Prostate gland (tissue), 2 donors: ENCODE data around the gene DIS3L2.

Experiments used
- POLR2A ChIP-seq: fragments of 450-650 bp; IDR thresholded peaks from one replicate; pipeline ENCODE4 v1.6.1; 2016; ENCODE audit warnings: antibody characterized with exemption, mild to moderate bottlenecking
- POLR2AphosphoS5 ChIP-seq: sonication (generic); formaldehyde crosslinking; IDR thresholded peaks from one replicate; pipeline ENCODE4 v1.6.1; 2017; ENCODE audit warnings: antibody characterized with exemption
- TF ChIP-seq, protein P1 (sequence below), 4 experiments: fragments of 200-600 bp in 2 of 4; fragments of 450-650 bp in 2 of 4; sonication (generic) in 2 of 4; IDR thresholded peaks; 1 replicate in 3 of 4; 2 replicates in 1 of 4; pipeline ENCODE4 v1.5.1; 2016 to 2019; ENCODE audit warnings: antibody characterized with exemption in 4 of 4, mild to moderate bottlenecking in 2 of 4, moderate library complexity in 2 of 4

DNA sequence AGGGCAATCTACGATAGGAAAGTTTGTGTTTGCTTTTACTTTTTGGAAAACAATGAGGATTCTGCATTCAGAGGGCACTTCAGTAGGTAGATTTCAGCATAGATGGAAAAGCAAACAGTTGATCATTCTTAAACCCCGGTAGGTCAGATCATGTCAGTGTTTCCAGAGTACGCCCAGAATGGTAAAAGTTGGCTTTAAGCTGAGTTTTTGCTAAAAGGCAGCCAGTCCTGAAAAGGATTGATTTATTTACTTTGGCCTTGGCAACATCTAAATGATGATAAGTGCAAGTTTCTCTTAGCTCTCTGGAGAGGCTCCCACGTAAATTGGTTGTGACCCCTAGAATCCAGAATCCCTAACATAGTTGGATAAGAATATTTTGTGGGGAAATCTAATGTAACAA, 168.0 kb downstream of the DIS3L2 start:
- TF ChIP-seq, protein P1, sequence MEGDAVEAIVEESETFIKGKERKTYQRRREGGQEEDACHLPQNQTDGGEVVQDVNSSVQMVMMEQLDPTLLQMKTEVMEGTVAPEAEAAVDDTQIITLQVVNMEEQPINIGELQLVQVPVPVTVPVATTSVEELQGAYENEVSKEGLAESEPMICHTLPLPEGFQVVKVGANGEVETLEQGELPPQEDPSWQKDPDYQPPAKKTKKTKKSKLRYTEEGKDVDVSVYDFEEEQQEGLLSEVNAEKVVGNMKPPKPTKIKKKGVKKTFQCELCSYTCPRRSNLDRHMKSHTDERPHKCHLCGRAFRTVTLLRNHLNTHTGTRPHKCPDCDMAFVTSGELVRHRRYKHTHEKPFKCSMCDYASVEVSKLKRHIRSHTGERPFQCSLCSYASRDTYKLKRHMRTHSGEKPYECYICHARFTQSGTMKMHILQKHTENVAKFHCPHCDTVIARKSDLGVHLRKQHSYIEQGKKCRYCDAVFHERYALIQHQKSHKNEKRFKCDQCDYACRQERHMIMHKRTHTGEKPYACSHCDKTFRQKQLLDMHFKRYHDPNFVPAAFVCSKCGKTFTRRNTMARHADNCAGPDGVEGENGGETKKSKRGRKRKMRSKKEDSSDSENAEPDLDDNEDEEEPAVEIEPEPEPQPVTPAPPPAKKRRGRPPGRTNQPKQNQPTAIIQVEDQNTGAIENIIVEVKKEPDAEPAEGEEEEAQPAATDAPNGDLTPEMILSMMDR (IDR thresholded peaks at IDR 0.05): no peak
- TF ChIP-seq POLR2A: no peak
- no peak for TF ChIP-seq POLR2AphosphoS5
